Posterior cingulate gyrus (tissue), 11 donors: ENCODE results near the gene CXorf49B.

ENCODE experiments used
- DNase-seq, 10 donors: peaks; one replicate each; pipeline versions ENCODE4 v3.0.0 to v3.0.0-alpha.2; 2020 to 2021; ENCODE audit warnings: mixed read lengths in 3 of 10
- intact Hi-C: fragments of 100-400 bp; cut with DNase I; formaldehyde crosslinking; loops from one replicate; pipeline ENCODE4 v1.15.1; 2023

Gene CXorf49B

DNA sequence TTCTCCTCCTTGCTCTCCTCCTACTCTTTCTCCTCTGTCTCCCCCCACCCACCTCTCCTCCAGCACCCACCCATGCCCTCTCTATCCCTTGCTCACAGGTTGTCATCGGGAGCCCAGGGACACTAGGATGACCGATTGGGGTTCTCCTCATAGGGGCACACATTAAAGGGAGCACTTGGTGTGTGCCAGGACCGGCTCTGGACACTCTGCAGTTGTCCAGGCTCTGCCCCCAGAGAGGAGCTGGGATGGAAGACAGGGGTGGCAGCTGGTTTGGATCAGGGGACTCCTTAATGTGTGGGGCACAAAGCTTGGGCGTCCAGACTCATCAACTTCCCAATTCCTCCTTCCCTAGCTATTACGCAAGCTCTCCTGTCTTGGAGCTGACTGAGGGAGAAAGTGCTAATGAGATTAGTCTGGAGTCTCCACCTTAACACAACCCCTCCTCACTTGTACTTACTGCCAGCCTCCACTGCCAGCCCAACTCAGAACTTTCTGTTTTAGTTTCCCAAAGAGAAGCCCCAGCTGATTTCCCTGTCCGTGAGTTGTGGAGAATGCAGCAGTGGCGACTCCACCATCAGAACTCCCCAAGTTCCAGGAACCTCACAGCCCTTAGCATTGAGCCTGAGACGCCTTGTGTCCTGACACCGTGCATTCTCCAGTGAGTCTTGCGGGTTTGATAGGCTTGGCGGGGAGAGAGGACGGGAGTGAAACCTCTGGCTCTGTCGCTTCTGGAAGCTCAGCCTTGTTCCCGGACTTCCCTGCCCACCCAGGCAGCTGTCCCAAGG, 52.2 kb downstream of the CXorf49B start:
- DNase-seq = no peak
- intact Hi-C loops = no loop called here

DNA sequence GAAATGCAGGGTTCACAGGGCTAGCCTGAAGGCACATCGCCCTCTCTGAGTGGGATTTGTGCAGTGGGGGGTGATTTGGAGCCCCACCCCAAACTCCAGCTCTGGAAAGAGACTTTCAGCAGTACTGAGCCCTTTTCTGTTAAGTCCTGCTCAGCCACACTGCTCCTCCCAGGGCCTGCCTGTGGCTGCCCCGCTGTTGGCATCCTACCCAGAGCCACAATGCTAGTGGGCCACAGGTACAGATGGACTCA, 52.7 kb downstream of the CXorf49B start:
- DNase-seq = no peak
- intact Hi-C loops = no loop called here
